ENCODE results near the gene TAF10. TPM values are rescaled to one million over a fixed set of nuclear protein-coding genes. Genes with fewer than 3 reads are reported as not detected.
A peak's percentile ranks its signal among the peaks of the same experiment; 100 is the strongest.

The TAF10 gene
- 387 TPM for total RNA-seq (2021; ENCODE audit: unreplicated experiment)
- 549 TPM for polyA plus RNA-seq (2012; ENCODE audit: insufficient read length)
- Bru-seq, nascent RNA: percentile 80 among the genes with signal in this experiment
- BruChase-seq, experiment 1, labeled RNA remaining after a 2-hour chase: percentile 75 among the genes with signal in this experiment
- BruChase-seq, experiment 2, labeled RNA remaining after a 6-hour chase: percentile 85 among the genes with signal in this experiment
- long read RNA-seq, full-length matches to known transcripts: 184 of 240 reads
- long read RNA-seq, partial matches to known transcripts: 23 of 240 reads
- long read RNA-seq, other reads (novel, unspliced or antisense): 33 of 240 reads

GRCh38 chr11:6612213-6613041 lies at the start of gene TAF10:
Gene TAF10, minus strand, starts transcription at chr11:6612216. Its CDS starts 27 bp downstream, at chr11:6612189.
- in situ Hi-C loops (cut with HindIII; ENCODE audit: low pct_unique_long_range_greater_than_20kb, low sequenced_read_pairs) (no loop called here), intact Hi-C loops (cut with micrococcal nuclease; ENCODE audit: unreplicated experiment) (loop anchor here (5.0 kb wide), 1 partner anchor 70 kb away; the partner anchor contains the start of gene MRPL17)
- TF ChIP-seq SIN3A (IDR thresholded peaks at IDR 0.05; ENCODE audit: borderline replicate concordance, insufficient read depth, low read depth, low read length) (0 out of 2 replicates have a peak, but pooled peaks have one; percentile 95), REST (IDR thresholded peaks at IDR 0.05; ENCODE audit: insufficient read depth in 1 of 2, low read depth in 2 of 2, low read length in 1 of 2) (no peak), CTCF (IDR thresholded peaks at IDR 0.05) (peak; percentile 80; the same call in 1 of the 2 replicates), POLR2AphosphoS5 (IDR thresholded peaks at IDR 0.05; ENCODE audit: low read depth, low read length) (peak; percentile 99)
- peak; percentile 80 for DNase-seq (ENCODE audit: low read depth, low spot score)
- Histone ChIP-seq H3K27me3 (ENCODE audit: control insufficient read depth, insufficient read depth, low read length) (no peaks in the 10 kb centered on the region), H3K9me3 (ENCODE audit: control insufficient read depth, insufficient read depth, low read depth, low read length) (no peaks in the 10 kb centered on the region), H3K4me1 (ENCODE audit: control insufficient read depth, insufficient read depth, low read length) (peaks cover 29% of the 10 kb centered on the region), H3K27ac (ENCODE audit: low read length) (peak within 1 kb of the TSS; percentile 99), H3K36me3 (ENCODE audit: control insufficient read depth, insufficient read depth, low read length) (peaks cover 29% of the 10 kb centered on the region), H3K4me3 (ENCODE audit: low read depth in 2 of 2, low read length in 2 of 2) (peak within 1 kb of the TSS; percentile 57 to 94)
- POLR2A ChIA-PET: interaction anchor here (0.5 to 0.6 kb wide), 2 partner anchors 65 to 233 kb away, joined by 3 to 4 read pairs; no protein-coding TSS in a partner anchor
- BruUV-seq (replicated peaks): TSS peak; percentile 74
- CTCF ChIA-PET: interaction anchor here (0.7 to 1.8 kb wide), 3 partner anchors 23 to 71 kb away, joined by 3 to 5 read pairs (median 4); partner anchors contain the start of gene MRPL17
- peak; percentile 93 for ATAC-seq

- TF ChIP-seq TCF7L2 (IDR thresholded peaks at IDR 0.05; ENCODE audit: low read depth, low read length) (no peak), SIN3A (IDR thresholded peaks at IDR 0.05; ENCODE audit: borderline replicate concordance, insufficient read depth, low read depth, low read length) (no peak), CTCF (IDR thresholded peaks at IDR 0.05) (no peak), REST (IDR thresholded peaks at IDR 0.05; ENCODE audit: insufficient read depth in 1 of 2, low read depth in 2 of 2, low read length in 1 of 2) (no peak), POLR2AphosphoS5 (IDR thresholded peaks at IDR 0.05; ENCODE audit: low read depth, low read length) (no peak)
- H3K27me3 ChIP-seq (ENCODE audit: control insufficient read depth, insufficient read depth, low read length): peaks cover 30% of the 10 kb centered on the region
- H3K36me3 ChIP-seq (ENCODE audit: control insufficient read depth, insufficient read depth, low read length): no peaks in the 10 kb centered on the region
- ChIA-PET CTCF (no interaction called here), POLR2A (no interaction called here)
- no peaks in the 10 kb centered on the region for H3K9me3 ChIP-seq (ENCODE audit: control insufficient read depth, insufficient read depth, low read depth, low read length)
- H3K4me1 ChIP-seq (ENCODE audit: control insufficient read depth, insufficient read depth, low read length): no peaks in the 10 kb centered on the region
- intact Hi-C loops (cut with micrococcal nuclease; ENCODE audit: unreplicated experiment): no loop called here
- in situ Hi-C loops (cut with HindIII; ENCODE audit: low pct_unique_long_range_greater_than_20kb, low sequenced_read_pairs): no loop called here
- H3K27ac ChIP-seq (ENCODE audit: low read length): no peak overlapping the region
- ATAC-seq (no peak), DNase-seq (ENCODE audit: low read depth, low spot score) (no peak)
- H3K4me3 ChIP-seq (ENCODE audit: low read depth in 2 of 2, low read length in 2 of 2): no peak overlapping the region
- no TSS peak for BruUV-seq (replicated peaks)
Observed at GRCh38 chr11:6660712-6661111, 48.7 kb upstream of the TAF10 start.
